NT2/D1 (cell line): Measurements from ENCODE around the gene ZDHHC20.

ENCODE experiments used
- DNase-seq: peaks from one replicate; pipeline ENCODE4 v3.0.0-alpha.2; 2011; ENCODE audit warnings: low read depth, low spot score
- H3K27me3 ChIP-seq: 2 replicates; pipeline ENCODE4 v1.6.0; 2011; ENCODE audit warnings: mild to moderate bottlenecking; ENCODE audit not compliant: insufficient read length, insufficient read depth
- H3K36me3 ChIP-seq: 2 replicates; pipeline ENCODE4 v1.6.1; 2011; ENCODE audit warnings: mild to moderate bottlenecking, low read length, mixed read lengths; ENCODE audit not compliant: insufficient read depth, insufficient read length
- H3K4me1 ChIP-seq: 2 replicates; pipeline ENCODE4 v1.5.1; 2011; ENCODE audit not compliant: insufficient read depth, insufficient read length
- H3K4me3 ChIP-seq: 2 replicates; pipeline ENCODE4 v1.5.1; 2011; ENCODE audit warnings: low read depth; ENCODE audit not compliant: insufficient read length
- H3K9ac ChIP-seq: 2 replicates; pipeline ENCODE4 v1.6.0; 2011; ENCODE audit warnings: low read depth; ENCODE audit not compliant: insufficient read length
- H3K9me3 ChIP-seq: 2 replicates; pipeline ENCODE4 v1.5.1; 2011; ENCODE audit warnings: mild to moderate bottlenecking, low read length; ENCODE audit not compliant: insufficient read depth
- SUZ12 ChIP-seq: IDR thresholded peaks from 2 replicates; pipeline ENCODE4 v1.6.1; 2011; ENCODE audit not compliant: insufficient read length, insufficient read depth; ENCODE audit errors: extremely low read depth
- YY1 ChIP-seq: IDR thresholded peaks from 2 replicates; pipeline ENCODE4 v1.6.1; 2011; ENCODE audit not compliant: insufficient read length, insufficient read depth
- ZNF274 ChIP-seq: IDR thresholded peaks from 2 replicates; pipeline ENCODE4 v1.6.1; 2011; ENCODE audit warnings: mild to moderate bottlenecking, low read depth, low read length

Gene ZDHHC20

GRCh38 chr13:21333186-21333585 lies 125.9 kb downstream of the ZDHHC20 start:
- Histone ChIP-seq H3K4me1 (peaks cover 6% of the 10 kb centered on the region), H3K9ac (no peak overlapping the region), H3K27me3 (no peaks in the 10 kb centered on the region), H3K36me3 (no peaks in the 10 kb centered on the region), H3K9me3 (no peaks in the 10 kb centered on the region; the same call in 1 of the 2 replicates), H3K4me3 (no peak overlapping the region)
- no peak for DNase-seq
- TF ChIP-seq ZNF274 (no peak), YY1 (no peak), SUZ12 (no peak)

- no peak for DNase-seq
- Histone ChIP-seq H3K36me3 (no peaks in the 10 kb centered on the region), H3K4me1 (no peaks in the 10 kb centered on the region), H3K9ac (no peak overlapping the region), H3K4me3 (no peak overlapping the region), H3K27me3 (peaks cover 3% of the 10 kb centered on the region), H3K9me3 (no peaks in the 10 kb centered on the region; the same call in 1 of the 2 replicates)
- no peak for TF ChIP-seq SUZ12
- TF ChIP-seq ZNF274 = no peak
- TF ChIP-seq YY1 = no peak
These were observed 128.8 kb downstream of the ZDHHC20 start for GRCh38 chr13:21330126-21330861.

- Histone ChIP-seq H3K36me3 (no peaks in the 10 kb centered on the region), H3K4me3 (no peak overlapping the region), H3K4me1 (no peaks in the 10 kb centered on the region)
These were observed 130.1 kb downstream of the ZDHHC20 start for GRCh38 chr13:21328836-21329477.

GRCh38 chr13:21328201-21328600 lies 130.9 kb downstream of the ZDHHC20 start:
- Histone ChIP-seq H3K4me1 (no peaks in the 10 kb centered on the region), H3K9me3 (no peaks in the 10 kb centered on the region; the same call in 1 of the 2 replicates), H3K27me3 (peaks cover 5% of the 10 kb centered on the region), H3K4me3 (no peak overlapping the region), H3K36me3 (no peaks in the 10 kb centered on the region), H3K9ac (no peak overlapping the region)
- no peak for TF ChIP-seq ZNF274
- TF ChIP-seq YY1 = no peak
- no peak for TF ChIP-seq SUZ12
- peak; percentile 27 for DNase-seq

More at GRCh38 chr13:21328836-21329477, 130.1 kb downstream of the ZDHHC20 start:
- H3K9me3 ChIP-seq = no peaks in the 10 kb centered on the region; the same call in 1 of the 2 replicates
- no peak overlapping the region for H3K9ac ChIP-seq
- H3K27me3 ChIP-seq = peaks cover 5% of the 10 kb centered on the region
- no peak for DNase-seq
- no peak for TF ChIP-seq ZNF274
- TF ChIP-seq YY1 = no peak
- no peak for TF ChIP-seq SUZ12

- Histone ChIP-seq H3K36me3 (no peaks in the 10 kb centered on the region), H3K9ac (peak overlapping the region; percentile 42), H3K4me1 (no peaks in the 10 kb centered on the region), H3K9me3 (no peaks in the 10 kb centered on the region; the same call in 1 of the 2 replicates), H3K27me3 (peaks cover 5% of the 10 kb centered on the region), H3K4me3 (peak overlapping the region; percentile 40)
- TF ChIP-seq SUZ12 (no peak), YY1 (no peak), ZNF274 (no peak)
- peak; percentile 55 for DNase-seq
These were observed 132.7 kb downstream of the ZDHHC20 start for GRCh38 chr13:21326155-21327031.

GRCh38 chr13:21324803-21325202 lies 134.3 kb downstream of the ZDHHC20 start:
- Histone ChIP-seq H3K36me3 (no peaks in the 10 kb centered on the region), H3K9me3 (no peaks in the 10 kb centered on the region; the same call in 1 of the 2 replicates), H3K9ac (no peak overlapping the region), H3K4me1 (no peaks in the 10 kb centered on the region), H3K27me3 (peaks cover 5% of the 10 kb centered on the region), H3K4me3 (no peak overlapping the region)
- no peak for TF ChIP-seq YY1
- TF ChIP-seq ZNF274 = no peak
- TF ChIP-seq SUZ12 = no peak
- no peak for DNase-seq

GRCh38 chr13:21322988-21323387 lies 136.1 kb downstream of the ZDHHC20 start:
- Histone ChIP-seq H3K27me3 (peaks cover 5% of the 10 kb centered on the region), H3K4me3 (no peak overlapping the region), H3K9me3 (no peaks in the 10 kb centered on the region), H3K4me1 (no peaks in the 10 kb centered on the region), H3K9ac (no peak overlapping the region), H3K36me3 (no peaks in the 10 kb centered on the region)
- TF ChIP-seq YY1 (no peak), ZNF274 (no peak), SUZ12 (no peak)
- DNase-seq = no peak
